Trophoblast cell (in vitro differentiated cells and primary cell): Measurements from ENCODE around the gene PPP1R9B.

ENCODE experiments used
- DNase-seq, 2 donors: peaks; one replicate each; pipeline ENCODE4 v3.0.0-alpha.2; 2016
- H2AFZ ChIP-seq: 2 replicates; pipeline ENCODE4 v1.6.1; 2013; ENCODE audit warnings: low read length, moderate library complexity, mild to moderate bottlenecking; ENCODE audit not compliant: insufficient read depth, poor library complexity
- H2AK5ac ChIP-seq: 2 replicates; pipeline ENCODE4 v1.6.1; 2013; ENCODE audit warnings: mild to moderate bottlenecking, low read length
- H2BK120ac ChIP-seq: 2 replicates; pipeline ENCODE4 v1.6.1; 2013; ENCODE audit warnings: low read length, mild to moderate bottlenecking, moderate library complexity; ENCODE audit not compliant: insufficient read depth, poor library complexity
- H2BK12ac ChIP-seq: 2 replicates; pipeline ENCODE4 v1.6.1; 2013; ENCODE audit warnings: mild to moderate bottlenecking, low read length, moderate library complexity
- H2BK5ac ChIP-seq: 2 replicates; pipeline ENCODE4 v1.6.1; 2013; ENCODE audit warnings: low read length, low read depth, moderate library complexity, mild to moderate bottlenecking; ENCODE audit not compliant: poor library complexity
- H3K14ac ChIP-seq: 2 replicates; pipeline ENCODE4 v1.6.1; 2013; ENCODE audit warnings: mild to moderate bottlenecking, low read length
- H3K18ac ChIP-seq: 2 replicates; pipeline ENCODE4 v1.6.1; 2013; ENCODE audit warnings: mild to moderate bottlenecking, low read length
- H3K23ac ChIP-seq: 2 replicates; pipeline ENCODE4 v1.6.1; 2013; ENCODE audit warnings: low read length
- H3K27ac ChIP-seq: 2 replicates; pipeline ENCODE4 v1.5.1; 2013; ENCODE audit warnings: low read depth, mild to moderate bottlenecking, inconsistent platforms, low read length, moderate library complexity
- H3K27me3 ChIP-seq: 2 replicates; pipeline ENCODE4 v1.6.1; 2013; ENCODE audit warnings: inconsistent platforms, mild to moderate bottlenecking, low read length, moderate library complexity; ENCODE audit not compliant: insufficient read depth
- H3K36me3 ChIP-seq, 2 experiments: 1 replicate in 1 of 2; 2 replicates in 1 of 2; pipeline ENCODE4 v1.6.1; 2013; ENCODE audit warnings: low read length in 2 of 2, mild to moderate bottlenecking in 2 of 2, moderate library complexity in 1 of 2; ENCODE audit not compliant: insufficient read depth in 2 of 2, control insufficient read depth in 1 of 2
- H3K4ac ChIP-seq: 2 replicates; pipeline ENCODE4 v1.6.1; 2013; ENCODE audit warnings: low read depth, mild to moderate bottlenecking, low read length, moderate library complexity
- H3K4me1 ChIP-seq, 2 experiments: 1 replicate in 1 of 2; 2 replicates in 1 of 2; pipeline ENCODE4 v1.6.1; 2013; ENCODE audit warnings: low read length in 2 of 2, mild to moderate bottlenecking in 2 of 2, moderate library complexity in 1 of 2; ENCODE audit not compliant: insufficient read depth in 2 of 2, control insufficient read depth in 1 of 2
- H3K4me2 ChIP-seq: 2 replicates; pipeline ENCODE4 v1.6.1; 2013; ENCODE audit warnings: inconsistent platforms, mild to moderate bottlenecking, low read length, moderate library complexity
- H3K4me3 ChIP-seq: 2 replicates; pipeline ENCODE4 v1.5.1; 2013; ENCODE audit warnings: mild to moderate bottlenecking, low read depth, low read length, inconsistent platforms
- H3K79me1 ChIP-seq: one replicate; pipeline ENCODE4 v1.6.1; 2013; ENCODE audit warnings: low read length
- H3K79me2 ChIP-seq: 2 replicates; pipeline ENCODE4 v1.6.1; 2013; ENCODE audit warnings: low read length, mild to moderate bottlenecking; ENCODE audit not compliant: control insufficient read depth, insufficient read depth, poor library complexity
- H3K9ac ChIP-seq: 2 replicates; pipeline ENCODE4 v1.6.1; 2013; ENCODE audit warnings: mild to moderate bottlenecking, low read length
- H3K9me3 ChIP-seq: 2 replicates; pipeline ENCODE4 v1.6.1; 2013; ENCODE audit warnings: low read depth, mild to moderate bottlenecking, control low read depth, inconsistent platforms, low read length; ENCODE audit not compliant: insufficient read depth
- H4K12ac ChIP-seq: 2 replicates; pipeline ENCODE4 v1.6.1; 2013; ENCODE audit warnings: low read depth, mild to moderate bottlenecking, low read length, moderate library complexity
- H4K8ac ChIP-seq: 2 replicates; pipeline ENCODE4 v1.6.1; 2013; ENCODE audit warnings: low read depth, mild to moderate bottlenecking, low read length, moderate library complexity
- H4K91ac ChIP-seq: one replicate; pipeline ENCODE4 v1.6.1; 2013; ENCODE audit warnings: low read depth, mild to moderate bottlenecking, low read length, moderate library complexity
- WGBS: extraction: QIAGEN DNeasy Blood & Tissue Kit; methylation state at CpG from one replicate; pipeline ENCODE4 v1.1.7; 2013; ENCODE audit warnings: missing lambda C conversion rate; ENCODE audit not compliant: insufficient read length, insufficient coverage; ENCODE audit errors: extremely low coverage; 5-methylcytosine and 5-hydroxymethylcytosine counted together

PPP1R9B gene

DNA sequence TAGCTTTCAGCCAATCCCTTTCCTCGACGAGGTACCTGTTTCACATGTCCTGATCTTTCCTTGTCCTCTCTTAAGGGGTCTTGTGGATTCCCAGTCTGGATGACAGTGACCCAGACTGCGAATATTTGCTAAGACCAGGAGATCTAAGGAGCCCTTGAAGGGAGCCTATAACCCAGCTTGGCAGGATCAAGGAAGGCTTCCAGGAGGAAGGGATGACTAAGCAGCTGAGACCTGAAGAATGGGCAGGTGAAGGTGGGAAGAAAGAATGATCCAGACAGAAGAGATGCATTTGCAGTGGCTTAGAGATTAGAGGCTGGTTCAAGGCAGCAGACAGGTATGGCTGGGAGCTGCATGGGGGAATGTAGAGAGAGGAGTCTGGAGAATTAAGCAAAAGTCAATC is 57.2 kb downstream of the PPP1R9B start:
- H3K9ac ChIP-seq = no peak overlapping the region
- H4K12ac ChIP-seq = no peak overlapping the region
- H3K4ac ChIP-seq = no peak overlapping the region
- no peaks in the 10 kb centered on the region for H3K9me3 ChIP-seq
- no CpG with 5 or more reads among the region's 3 CpGs for WGBS
- no peak overlapping the region for H2BK12ac ChIP-seq
- DNase-seq = no peak
- H2AFZ ChIP-seq = no peak overlapping the region
- peaks cover 21 to 25% of the 10 kb centered on the region in 2 experiments for H3K36me3 ChIP-seq
- H4K8ac ChIP-seq = no peak overlapping the region
- H3K79me1 ChIP-seq = peaks cover 5% of the 10 kb centered on the region
- H2AK5ac ChIP-seq = no peak overlapping the region
- H4K91ac ChIP-seq = no peak overlapping the region
- no peak overlapping the region for H3K18ac ChIP-seq
- H3K27me3 ChIP-seq = no peaks in the 10 kb centered on the region
- H3K23ac ChIP-seq = no peak overlapping the region
- peaks cover 7 to 11% of the 10 kb centered on the region in 2 experiments for H3K4me1 ChIP-seq
- H2BK5ac ChIP-seq = no peak overlapping the region
- H3K4me2 ChIP-seq = no peak overlapping the region
- H3K27ac ChIP-seq = no peak overlapping the region
- peaks cover 2% of the 10 kb centered on the region for H3K79me2 ChIP-seq
- H2BK120ac ChIP-seq = no peak overlapping the region
- no peak overlapping the region for H3K14ac ChIP-seq
- no peak overlapping the region for H3K4me3 ChIP-seq

DNA sequence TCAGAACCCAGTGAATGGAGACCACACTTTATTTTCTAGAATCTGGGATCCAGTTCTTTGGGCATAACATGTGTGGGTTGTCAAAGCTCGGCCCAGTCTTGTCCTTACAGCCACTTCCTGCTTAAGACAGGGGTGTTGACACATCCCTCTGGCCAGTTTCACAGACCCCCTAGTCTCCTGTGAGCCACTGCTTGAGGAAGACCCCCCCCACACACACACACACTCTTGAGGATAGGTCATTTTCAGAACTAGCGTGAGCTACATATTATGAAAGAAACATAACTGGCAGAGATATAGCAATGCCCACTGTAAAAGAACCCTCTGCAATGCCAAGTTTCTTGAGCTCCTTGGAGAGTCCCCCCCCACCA is 58.6 kb downstream of the PPP1R9B start:
- peaks cover 2% of the 10 kb centered on the region for H3K79me2 ChIP-seq
- H3K27me3 ChIP-seq = no peaks in the 10 kb centered on the region
- no peak overlapping the region for H3K4me2 ChIP-seq
- no peak overlapping the region for H3K23ac ChIP-seq
- peaks cover 5% of the 10 kb centered on the region for H3K79me1 ChIP-seq
- no peak overlapping the region for H4K91ac ChIP-seq
- no CpG with 5 or more reads among the region's 2 CpGs for WGBS
- H2BK120ac ChIP-seq = no peak overlapping the region
- H2AFZ ChIP-seq = no peak overlapping the region
- no peak overlapping the region for H2BK5ac ChIP-seq
- no peak overlapping the region for H2BK12ac ChIP-seq
- H3K9me3 ChIP-seq = no peaks in the 10 kb centered on the region
- H2AK5ac ChIP-seq = no peak overlapping the region
- no peak overlapping the region for H4K8ac ChIP-seq
- peaks cover 7 to 11% of the 10 kb centered on the region in 2 experiments for H3K4me1 ChIP-seq
- no peak overlapping the region for H3K14ac ChIP-seq
- no peak overlapping the region for H3K27ac ChIP-seq
- H3K36me3 ChIP-seq = peaks cover 28 to 31% of the 10 kb centered on the region in 2 experiments
- H3K18ac ChIP-seq = no peak overlapping the region
- H3K4me3 ChIP-seq = no peak overlapping the region
- no peak overlapping the region for H3K4ac ChIP-seq
- no peak overlapping the region for H4K12ac ChIP-seq
- H3K9ac ChIP-seq = no peak overlapping the region
- DNase-seq = no peak

- peaks cover 2% of the 10 kb centered on the region for H3K79me2 ChIP-seq
- H3K4me3 ChIP-seq = no peak overlapping the region
- H3K27me3 ChIP-seq = no peaks in the 10 kb centered on the region
- no peak overlapping the region for H3K14ac ChIP-seq
- H4K8ac ChIP-seq = no peak overlapping the region
- H3K27ac ChIP-seq = no peak overlapping the region
- peaks cover 28 to 31% of the 10 kb centered on the region in 2 experiments for H3K36me3 ChIP-seq
- H3K9ac ChIP-seq = no peak overlapping the region
- H2BK120ac ChIP-seq = no peak overlapping the region
- no peak overlapping the region for H3K18ac ChIP-seq
- no peak overlapping the region for H2AFZ ChIP-seq
- no peak overlapping the region for H2BK5ac ChIP-seq
- H2AK5ac ChIP-seq = no peak overlapping the region
- WGBS = no CpG with 5 or more reads among the region's 15 CpGs
- no peak overlapping the region for H3K4me2 ChIP-seq
- H3K4me1 ChIP-seq = peaks cover 7 to 11% of the 10 kb centered on the region in 2 experiments
- no peak overlapping the region for H4K12ac ChIP-seq
- DNase-seq = no peak
- peaks cover 5% of the 10 kb centered on the region for H3K79me1 ChIP-seq
- H3K4ac ChIP-seq = no peak overlapping the region
- H2BK12ac ChIP-seq = no peak overlapping the region
- H3K23ac ChIP-seq = no peak overlapping the region
- no peak overlapping the region for H4K91ac ChIP-seq
- no peaks in the 10 kb centered on the region for H3K9me3 ChIP-seq
Observed at GRCh38 chr17:50090971-50091917, 59.2 kb downstream of the PPP1R9B start.

DNA sequence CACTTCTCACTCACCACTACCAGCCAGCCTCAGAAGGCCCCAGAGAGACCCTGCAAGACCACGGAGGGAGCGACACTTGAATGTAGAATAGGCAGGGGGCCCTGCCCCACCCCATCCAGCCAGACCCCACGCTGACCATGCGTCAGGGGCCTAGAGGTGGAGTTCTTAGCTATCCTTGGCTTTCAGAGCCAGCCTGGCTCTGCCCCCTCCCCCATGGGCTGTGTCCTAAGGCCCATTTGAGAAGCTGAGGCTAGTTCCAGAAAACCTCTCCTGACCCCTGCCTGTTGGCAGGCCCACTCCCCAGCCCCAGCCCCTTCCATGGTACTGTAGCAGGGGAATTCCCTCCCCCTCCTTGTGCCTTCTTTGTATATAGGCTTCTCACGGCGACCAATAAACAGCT is 60.4 kb downstream of the PPP1R9B start:
- Histone ChIP-seq H4K91ac (no peak overlapping the region), H2BK120ac (no peak overlapping the region), H2BK5ac (no peak overlapping the region), H3K14ac (no peak overlapping the region), H3K36me3 (peaks cover 28 to 31% of the 10 kb centered on the region in 2 experiments), H4K12ac (no peak overlapping the region), H3K9ac (no peak overlapping the region), H3K79me1 (no peaks in the 10 kb centered on the region), H2BK12ac (no peak overlapping the region), H4K8ac (no peak overlapping the region), H3K18ac (no peak overlapping the region), H2AFZ (no peak overlapping the region), H3K4me1 (peaks cover 0 to 5% of the 10 kb centered on the region in 2 experiments), H3K9me3 (no peaks in the 10 kb centered on the region), H3K4me2 (no peak overlapping the region), H3K4me3 (no peak overlapping the region), H3K79me2 (no peaks in the 10 kb centered on the region), H2AK5ac (no peak overlapping the region), H3K23ac (no peak overlapping the region), H3K27ac (no peak overlapping the region), H3K4ac (no peak overlapping the region), H3K27me3 (no peaks in the 10 kb centered on the region)
- WGBS = no CpG with 5 or more reads among the region's 6 CpGs
- no peak for DNase-seq
